ENCODE data around the gene ATF1.
A peak's percentile ranks its signal among the peaks of the same experiment; 100 is the strongest.

ATF1 gene

DNA sequence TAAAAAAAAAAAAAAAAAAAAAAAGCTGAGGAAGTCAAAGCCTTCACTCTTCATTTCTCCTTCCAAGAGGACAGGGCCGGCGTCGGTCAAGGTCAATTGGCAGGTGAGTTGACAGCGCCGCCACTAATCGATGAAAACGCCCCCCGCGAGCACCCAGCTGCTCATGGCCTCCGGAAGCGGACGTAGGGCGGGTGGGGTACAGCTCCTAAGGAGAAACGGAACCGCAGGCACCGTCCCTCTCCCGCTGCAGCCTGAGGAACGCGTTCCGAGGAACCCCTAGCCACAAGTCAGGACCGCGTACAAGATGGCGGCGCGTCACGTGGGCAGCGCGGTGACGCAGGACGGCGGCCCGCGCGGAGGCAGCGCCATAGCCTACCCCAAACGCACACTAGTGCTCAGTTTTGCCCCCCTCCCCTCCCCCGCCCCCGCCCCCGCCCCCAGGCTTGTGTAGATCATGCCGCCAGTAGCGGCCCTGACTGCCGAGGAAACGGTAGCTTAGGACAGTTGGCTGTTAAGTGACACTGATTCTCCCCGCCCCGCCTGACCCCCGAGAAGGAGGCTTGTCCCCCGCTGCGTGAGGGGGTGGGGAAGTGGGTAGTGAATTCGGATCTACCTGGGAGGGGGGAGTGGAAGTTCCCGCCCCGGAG is at the start of gene ATF1:
Gene ATF1, plus strand, starts transcription at position 463 of the 647 bp plus-strand sequence. CDS start 16,045 bp downstream, outside the sequence.
- DNase-seq (ENCODE audit: low read depth) = peak; percentile 84

DNA sequence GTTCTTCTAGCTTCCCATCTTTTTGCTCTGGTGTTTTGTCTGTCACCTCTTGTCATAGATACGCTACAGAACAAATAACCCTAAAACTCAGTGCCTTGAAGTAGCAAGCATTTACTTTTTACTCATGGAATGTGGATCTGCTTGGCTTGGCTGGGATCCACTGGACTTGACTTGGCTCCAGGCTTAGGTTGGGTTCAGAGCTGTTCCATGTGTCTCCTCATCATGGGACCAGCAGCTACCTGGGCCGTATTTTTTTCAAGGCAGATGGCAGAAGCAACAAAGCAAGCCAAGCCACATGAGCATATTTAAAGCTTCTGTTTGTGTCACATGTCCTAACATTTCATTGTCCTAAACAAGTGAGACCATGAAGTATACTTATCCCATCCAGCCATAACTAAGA is 48.7 kb upstream of the ATF1 start:
- no peak for DNase-seq (ENCODE audit: low read depth)

DNA sequence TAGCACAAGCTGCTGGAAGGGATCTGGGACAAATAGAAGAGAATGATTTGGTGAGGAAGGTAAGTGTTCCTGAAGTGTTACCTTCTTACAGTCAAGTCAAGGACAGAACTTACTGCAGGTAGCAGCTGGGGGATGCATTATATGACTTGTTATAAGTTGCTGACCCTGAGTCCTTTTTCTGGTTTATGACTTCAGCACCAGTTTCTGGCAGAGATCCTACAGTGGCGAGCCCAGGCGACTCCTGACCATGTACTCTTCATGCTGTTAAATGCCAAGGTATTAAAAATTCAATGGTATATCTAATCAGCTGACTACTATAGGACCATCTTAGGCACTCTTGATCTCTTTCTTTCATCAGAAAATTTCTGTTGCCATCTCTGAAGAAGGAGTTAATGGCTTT is 45.1 kb upstream of the ATF1 start:
- DNase-seq (ENCODE audit: low read depth) = no peak

DNA sequence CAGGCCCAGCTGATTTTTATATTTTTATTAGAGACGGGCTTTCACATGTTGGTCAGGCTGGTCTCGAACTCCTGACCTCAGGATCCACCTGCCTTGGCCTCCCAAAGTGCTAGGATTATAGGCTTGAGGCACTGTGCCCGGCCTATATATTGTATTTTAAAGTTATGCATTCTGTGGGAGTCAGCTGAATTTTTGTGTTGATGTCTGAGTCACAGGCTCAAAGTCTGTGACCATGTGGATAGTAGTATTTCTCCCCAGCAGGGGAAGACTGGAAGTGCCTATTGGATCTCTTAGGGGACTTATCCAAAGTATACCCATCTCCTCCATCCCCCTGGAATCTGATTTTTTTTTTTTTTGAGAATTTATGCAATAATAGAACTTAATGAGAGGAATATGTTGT is 43.8 kb upstream of the ATF1 start:
- DNase-seq (ENCODE audit: low read depth) = no peak

DNA sequence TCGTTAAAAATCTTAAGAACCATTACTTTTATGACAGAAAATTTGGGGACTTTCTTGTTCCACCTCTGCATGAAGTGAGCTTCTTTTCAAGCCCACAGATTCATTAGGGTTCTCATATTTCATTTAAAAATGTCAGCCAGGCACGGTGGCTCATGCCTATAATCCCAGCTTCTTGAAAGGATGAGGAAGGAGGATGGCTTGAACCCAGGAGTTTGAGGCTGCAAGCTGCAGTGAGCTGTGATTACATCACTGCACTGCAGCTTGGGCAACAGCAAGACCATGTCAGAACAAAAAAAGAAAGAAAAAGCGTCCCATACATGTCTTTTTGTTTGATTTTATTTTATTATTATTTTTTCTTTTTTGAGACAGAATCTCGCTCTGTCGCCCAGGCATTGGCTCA is 43.4 kb upstream of the ATF1 start:
- no peak for DNase-seq (ENCODE audit: low read depth)

DNA sequence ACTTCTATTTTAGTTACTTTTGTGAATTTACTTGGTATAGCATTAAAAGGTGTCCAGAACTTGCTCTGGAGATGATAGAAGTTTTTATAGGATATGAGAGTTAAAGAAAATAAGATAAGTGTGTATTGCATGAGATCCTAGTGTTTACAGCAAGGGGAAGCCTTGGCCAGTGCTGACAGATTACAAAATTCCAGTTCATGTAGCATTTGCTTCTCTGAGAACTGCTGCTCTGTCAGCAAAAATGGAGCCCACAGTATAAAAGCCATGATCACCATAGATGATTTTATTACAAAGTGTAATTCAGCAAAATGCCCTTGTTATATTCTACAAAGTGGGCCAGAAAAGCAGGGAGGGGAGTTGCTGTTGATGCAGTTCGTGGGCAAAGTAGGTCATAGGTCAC is 40.0 kb upstream of the ATF1 start:
- no peak for DNase-seq (ENCODE audit: low read depth)

DNA sequence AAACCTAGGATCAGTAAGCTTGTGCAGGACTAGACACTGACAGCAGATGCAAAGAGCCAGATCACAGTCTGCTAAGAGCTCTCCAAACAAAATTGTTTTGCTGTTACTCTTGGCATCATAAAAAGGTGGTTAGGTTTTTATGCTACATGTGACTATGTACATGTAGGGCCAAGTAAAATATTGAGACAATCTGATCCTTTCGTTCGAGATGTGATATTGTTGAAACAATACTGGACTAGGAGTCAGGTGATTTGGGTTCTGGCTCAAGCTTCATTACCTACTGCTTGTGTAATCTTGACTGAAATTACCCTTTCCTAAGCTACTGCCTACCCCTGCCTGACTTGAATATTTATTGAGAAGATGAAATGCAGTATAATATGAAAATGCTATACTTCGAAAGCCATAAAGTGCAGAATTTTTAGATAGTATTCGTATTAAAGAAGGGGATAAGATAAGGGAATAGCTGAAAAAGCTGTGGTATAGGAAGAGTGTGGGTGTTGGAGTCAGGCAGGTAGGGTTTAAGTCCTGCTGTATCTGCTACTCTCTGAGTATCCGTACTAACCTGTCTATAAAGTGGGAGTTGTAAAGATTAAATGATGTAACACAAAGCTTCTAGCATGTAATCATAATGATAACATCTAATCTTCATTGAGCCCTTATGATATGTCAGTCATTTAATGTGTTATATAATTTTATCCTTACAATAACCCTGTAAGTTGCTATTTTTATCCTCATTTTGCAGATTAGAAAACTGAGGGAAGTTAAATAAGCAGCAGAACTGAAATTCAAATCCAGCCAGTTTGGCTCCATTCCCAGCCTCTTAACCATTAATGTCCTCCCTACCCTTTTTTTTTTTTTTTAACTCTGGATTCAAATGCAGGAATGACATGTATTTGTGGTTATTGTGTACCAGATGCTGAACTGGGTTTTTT is 38.6 kb upstream of the ATF1 start:
- no peak for DNase-seq (ENCODE audit: low read depth)

DNA sequence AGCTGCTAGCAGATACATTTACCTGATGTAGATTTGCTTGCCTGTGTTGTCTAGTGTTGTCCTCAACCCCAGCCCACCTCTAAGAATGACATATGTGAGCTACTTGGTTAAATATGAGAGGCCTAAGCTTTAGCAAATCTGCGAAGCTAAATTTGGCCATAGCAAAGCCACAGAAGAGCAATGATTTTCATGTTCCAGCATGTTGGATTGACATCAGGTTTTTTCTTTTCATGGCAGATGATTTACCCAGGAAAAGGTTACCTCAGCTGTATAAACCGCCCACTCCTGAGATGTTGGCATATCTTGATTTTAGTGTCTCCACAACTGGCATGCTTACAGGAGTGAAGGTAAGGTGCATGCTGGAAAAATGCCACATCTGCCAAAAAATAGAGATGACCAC is 36.4 kb upstream of the ATF1 start:
- no peak for DNase-seq (ENCODE audit: low read depth)

DNA sequence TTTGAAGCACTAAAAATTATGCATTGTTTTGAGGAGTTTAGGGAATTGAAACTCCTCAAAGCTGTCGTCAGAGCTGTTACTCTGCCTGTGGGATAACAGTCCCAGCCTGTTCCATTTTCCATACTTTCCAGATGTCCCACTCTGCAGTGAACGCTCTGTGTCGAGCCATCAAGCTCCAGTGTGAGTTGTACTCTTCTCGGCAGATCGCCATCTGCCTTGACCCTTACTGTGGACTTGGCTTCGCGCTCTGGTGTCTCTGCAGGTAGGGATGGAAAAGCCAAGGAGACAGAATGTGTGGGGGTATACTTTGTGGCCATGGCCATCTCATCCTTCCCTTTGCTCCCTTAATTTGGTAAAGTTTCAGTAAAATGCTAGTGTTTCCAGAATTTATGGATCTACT is 35.5 kb upstream of the ATF1 start:
- no peak for DNase-seq (ENCODE audit: low read depth)

DNA sequence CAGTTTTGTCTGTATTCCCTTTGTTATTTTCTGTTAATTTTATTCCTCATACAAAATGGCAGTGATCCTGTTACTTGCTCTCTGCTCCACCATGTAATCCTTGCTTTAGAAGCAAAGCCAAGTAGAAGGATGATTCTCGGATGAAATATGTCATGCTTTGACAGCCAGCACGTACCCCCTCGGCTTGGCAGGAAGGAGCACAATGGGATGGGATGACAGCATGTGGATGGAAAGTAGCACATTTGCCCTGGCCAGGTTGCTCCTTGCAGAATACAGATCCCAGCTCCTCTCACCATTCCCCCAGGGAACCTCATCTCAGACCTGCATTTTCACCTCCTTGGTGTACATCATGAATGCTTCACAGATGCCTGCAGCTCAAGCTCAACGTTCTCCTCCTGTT is 35.1 kb upstream of the ATF1 start:
- no peak for DNase-seq (ENCODE audit: low read depth)

DNA sequence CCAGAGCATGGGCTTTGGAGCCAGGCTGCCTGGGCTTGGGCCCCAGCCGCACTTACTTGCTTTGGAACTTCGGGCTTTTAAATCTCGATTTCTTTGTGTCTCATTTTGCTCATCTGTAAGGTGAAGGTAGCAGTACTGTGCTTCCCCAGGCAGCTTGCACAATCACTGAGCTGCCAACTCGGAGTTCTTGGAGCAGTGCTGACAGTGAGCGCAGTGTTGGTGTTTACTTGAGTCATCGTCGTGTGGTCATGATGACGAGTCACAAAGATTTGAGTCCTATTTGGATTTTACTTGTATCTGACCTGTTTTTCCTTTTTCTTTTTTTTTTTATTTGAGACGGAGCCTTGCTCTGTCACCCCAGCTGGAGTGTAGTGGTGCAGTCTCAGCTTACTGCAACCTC is 31.3 kb upstream of the ATF1 start:
- no peak for DNase-seq (ENCODE audit: low read depth)

DNA sequence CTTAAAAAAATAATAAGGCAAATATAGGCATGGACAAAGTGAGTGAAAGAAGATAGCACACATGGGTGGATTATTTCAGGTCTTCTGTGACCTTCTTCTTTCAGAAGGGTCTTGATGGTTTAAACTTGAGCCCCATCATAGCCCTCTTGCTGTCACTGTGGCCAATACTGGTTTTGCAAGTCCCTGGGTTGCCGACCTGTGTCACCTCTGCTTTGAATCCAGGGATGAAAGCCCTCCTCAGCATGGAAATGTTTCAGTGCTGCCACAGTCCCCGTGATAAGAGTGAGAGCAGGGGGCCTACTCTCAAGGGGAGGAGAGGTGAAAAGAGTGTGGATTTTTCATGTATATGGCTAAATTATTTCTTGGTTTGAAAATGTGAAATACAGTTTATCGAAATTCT is 30.2 kb upstream of the ATF1 start:
- no peak for DNase-seq (ENCODE audit: low read depth)

DNA sequence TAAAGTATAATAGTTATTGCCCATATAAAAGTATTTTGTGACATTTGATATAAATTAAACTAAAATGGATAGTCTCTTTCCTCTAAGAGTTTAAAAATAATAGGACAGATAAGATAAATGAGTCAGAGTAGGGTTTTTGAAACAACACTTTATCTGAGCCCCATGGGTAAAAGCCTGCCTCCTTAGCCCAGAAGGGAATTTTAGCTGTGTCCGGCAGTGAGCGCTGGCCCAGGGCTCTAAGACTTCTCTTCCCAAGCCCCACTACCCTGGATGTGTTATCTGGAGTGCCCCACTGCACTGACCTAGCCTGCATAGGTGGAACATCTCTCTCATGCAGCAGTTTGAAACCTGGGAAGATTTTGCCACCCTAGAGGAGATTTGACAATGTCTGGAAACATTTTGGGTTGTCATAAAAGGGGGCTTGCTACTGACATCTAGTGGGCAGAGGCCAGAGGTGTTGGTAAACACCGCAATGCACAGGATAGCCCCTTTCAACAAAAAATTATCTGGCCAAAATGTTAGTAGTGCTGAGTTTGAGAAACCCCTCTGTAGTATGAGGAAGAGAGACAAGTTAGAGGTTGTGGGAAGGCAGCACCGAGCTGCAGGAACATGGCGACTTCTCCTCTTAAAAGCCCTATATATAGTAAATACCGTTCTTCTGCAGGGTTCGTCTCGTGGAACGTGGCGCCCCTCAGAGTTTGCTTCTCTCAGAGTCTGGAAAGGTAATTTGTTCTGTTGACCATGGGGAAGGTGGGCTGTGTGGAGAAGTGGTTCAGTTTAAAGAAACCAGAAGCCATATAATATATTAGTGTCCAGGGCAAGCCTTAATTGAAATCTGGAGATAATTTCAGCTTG is 29.3 kb upstream of the ATF1 start:
- peak; percentile 2 for DNase-seq (ENCODE audit: low read depth)

DNA sequence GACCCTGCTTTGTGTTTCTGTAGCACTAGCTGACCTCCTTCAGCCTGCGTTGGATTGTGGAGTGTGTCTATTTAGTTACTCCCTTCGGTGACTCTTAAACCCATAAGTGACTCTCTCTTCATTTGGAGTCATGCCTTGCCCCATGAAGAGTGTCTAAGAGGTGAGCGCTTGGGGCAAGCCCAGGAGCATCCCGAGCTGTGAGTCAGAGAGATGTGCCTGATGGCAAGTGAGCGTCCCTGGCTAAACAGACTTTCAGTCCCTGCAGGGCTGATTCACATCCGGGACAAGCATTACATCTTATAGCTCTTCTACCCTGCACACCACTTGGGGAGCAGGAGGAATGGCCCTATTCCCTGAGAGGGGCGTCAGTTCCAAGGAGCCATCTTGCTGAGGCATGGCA is 24.3 kb upstream of the ATF1 start:
- DNase-seq (ENCODE audit: low read depth) = no peak

DNA sequence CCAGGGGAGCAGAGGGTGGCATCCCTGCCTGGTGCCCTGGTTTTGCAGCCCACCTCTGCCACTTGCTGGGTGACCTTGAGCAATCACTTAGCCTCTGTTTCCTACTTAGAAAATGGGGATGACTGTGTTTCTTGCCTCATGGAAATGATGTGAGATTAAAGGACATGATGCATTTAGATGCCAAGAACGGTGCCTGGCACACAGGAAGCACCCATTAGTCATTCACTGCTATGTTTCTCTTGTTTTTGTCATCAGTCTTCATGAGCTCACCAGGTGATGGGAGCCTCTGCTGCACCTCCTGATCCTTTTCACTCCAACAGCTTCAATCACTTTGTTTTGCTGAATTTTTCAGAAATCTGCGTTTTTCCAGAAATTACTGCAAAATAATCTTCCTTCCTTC is 23.6 kb upstream of the ATF1 start:
- DNase-seq (ENCODE audit: low read depth) = no peak

DNA sequence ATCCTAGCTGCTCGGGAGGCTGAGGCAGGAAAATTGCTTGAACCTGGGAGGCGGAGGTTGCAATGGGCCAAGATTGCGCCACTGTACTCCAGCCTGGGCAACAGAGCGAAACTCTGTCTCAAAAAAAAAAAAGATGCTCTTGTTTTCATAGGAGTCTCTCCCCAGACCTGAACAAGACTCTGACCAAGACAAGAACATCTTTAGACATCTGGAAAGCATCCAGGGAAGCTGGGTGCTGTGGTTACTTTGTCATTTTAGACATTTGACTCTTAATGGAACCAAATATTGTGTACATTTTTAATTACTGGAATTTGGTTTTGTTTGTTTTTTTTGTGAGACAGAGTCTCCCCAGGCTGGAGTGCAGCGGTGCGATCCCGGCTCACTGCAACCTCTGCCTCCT is 21.1 kb upstream of the ATF1 start:
- no peak for DNase-seq (ENCODE audit: low read depth)

DNA sequence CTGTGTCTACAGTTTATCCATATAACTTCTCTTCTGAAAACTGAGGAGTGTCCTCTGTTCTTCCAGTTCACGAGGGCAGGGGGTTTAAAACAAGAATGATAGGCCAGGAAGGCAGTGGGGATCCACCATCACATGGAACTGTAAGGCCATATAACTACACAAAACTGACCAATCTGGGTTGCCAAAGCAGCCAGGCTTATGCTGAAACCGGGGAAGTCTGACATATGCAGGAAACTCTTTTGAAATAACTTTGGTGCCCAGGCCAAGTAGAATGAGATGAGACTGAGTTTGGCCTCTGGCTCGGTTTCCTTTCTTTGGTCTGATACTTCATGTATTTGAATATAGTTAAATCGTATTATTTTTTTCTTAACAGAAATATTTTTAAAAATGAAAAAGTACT is 18.0 kb upstream of the ATF1 start:
- no peak for DNase-seq (ENCODE audit: low read depth)

DNA sequence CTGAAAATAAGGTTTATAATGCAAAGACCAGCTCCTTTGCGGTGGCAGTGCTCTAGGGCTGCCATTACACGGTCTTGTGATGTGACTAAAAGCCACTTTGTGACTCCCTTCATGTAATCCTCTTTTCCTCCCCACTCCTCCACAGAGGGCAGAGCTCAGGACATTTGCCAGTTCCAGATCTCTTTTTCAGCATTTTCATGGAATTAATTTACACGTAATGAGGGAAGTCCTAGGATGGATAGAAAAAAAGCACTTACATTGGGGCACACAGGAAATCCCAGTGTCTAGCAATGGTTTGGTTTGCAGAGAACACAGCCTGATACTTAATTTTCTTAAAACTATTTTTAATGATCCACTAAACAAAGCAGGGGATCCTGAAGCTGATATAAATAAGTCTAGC is 17.5 kb upstream of the ATF1 start:
- DNase-seq (ENCODE audit: low read depth) = no peak

DNA sequence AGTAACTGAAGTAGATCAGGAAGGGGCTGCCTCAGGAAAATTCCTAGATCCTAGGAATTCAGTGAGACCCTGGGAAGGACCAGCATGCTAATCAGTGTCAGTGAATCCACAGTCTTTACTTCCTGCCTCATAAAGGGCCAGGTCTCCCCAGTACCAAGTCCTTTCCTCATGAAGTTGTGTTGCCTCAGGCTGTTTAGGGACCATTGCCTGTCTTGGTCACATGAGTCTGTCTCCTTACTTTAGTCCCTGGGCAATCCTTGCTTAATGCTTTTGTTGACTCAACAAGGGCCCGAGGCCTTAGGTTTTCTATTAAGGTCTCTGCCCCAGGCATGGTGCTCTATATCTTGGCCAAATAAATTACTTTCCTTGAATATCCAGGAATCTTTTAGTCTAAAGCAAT is 16.1 kb upstream of the ATF1 start:
- no peak for DNase-seq (ENCODE audit: low read depth)

DNA sequence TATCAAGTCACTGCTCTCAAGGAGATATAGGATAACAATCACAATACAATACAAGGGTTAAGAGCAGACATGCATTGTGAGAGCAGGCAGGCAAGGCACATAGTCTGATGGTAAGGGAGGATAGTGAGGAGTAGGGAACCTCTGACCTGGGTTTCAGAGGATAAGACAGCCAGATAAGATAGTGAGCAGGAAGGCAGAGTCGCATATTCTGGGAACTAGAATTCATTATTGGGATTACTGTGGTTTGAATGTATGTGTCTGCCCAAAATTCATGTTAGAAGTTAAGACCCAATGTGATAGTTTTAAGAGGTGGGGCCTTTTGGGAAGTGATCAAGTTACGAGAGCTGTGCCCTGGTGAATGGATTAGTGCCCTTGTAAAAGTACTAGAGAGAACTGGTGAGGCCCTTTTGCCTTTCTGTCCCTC is 14.4 kb upstream of the ATF1 start:
- no peak for DNase-seq (ENCODE audit: low read depth)

DNA sequence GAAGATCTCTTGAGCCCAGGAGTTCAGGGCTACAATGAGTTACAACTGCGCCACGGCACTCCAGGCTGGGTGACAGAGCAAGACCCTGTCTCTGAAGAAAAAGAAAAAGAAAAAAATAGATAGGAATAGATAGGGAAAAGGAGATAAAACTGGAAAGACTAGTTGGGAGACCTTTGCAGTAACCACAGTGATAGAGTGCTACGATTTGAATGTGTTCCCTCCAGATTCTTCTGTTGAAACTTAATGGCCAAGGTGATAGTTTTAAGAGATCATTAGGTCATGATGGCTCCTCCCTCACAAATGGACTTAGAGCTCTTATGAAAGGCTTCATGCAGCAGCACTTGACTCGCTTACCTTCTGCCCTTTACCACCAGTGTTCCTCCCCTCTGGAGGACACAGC is 13.5 kb upstream of the ATF1 start:
- DNase-seq (ENCODE audit: low read depth) = no peak

DNA sequence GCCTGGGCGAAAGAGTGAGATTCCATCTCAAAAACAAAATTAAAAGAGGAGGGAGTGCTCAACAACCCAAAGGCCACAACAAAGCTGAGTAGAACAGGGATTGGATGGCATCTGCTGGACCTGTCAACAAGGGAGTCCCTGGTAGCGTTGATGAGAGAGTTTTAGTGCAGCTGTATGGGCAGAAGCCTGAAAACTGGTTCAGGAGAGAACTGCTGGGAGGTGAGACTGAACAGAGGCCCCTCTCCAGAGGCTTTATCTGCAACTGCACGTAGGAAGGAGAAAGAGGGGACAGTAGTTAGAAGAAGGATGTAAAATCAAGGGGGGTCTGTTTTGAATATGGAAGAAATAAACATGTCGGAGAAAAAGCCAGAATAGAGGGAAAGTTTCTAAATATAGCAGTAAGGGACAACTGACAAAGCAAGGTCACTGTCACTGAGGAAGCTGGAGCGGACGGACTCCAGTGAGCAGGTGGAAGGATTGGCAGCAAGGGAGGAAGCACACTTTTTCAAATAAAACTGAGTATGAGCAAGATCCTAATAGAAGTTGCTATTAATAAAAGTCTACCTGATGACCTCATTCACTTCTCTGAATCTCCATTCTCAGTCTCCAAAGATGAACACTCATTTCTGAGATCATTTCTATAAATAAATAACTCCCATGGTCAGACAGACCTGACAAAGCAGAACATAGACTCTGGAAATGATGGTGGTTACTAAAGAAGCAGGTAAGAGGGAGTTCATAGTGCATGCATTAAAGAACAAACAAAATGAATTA is 11.8 kb upstream of the ATF1 start:
- DNase-seq (ENCODE audit: low read depth) = no peak
